T47D (cell line): ENCODE results near the gene DSE.

Experiments
- DNase-seq, 2 experiments: peaks; one replicate each; pipeline versions ENCODE4 v3.0.0 to v3.0.0-alpha.2; 2011 to 2012; ENCODE audit warnings: low read depth in 1 of 2, low spot score in 1 of 2
- JUND ChIP-seq: IDR thresholded peaks from 2 replicates; pipeline ENCODE4 v1.6.1; 2012; ENCODE audit warnings: low read depth
- in situ Hi-C: cut with HindIII; loops from 2 replicates; pipeline ENCODE4 v1.10.0; 2016; ENCODE audit warnings: low sequenced_read_pairs, low pct_unique_long_range_greater_than_20kb

DSE gene

GRCh38 chr6:116467514-116467913 lies 96.8 kb downstream of the DSE start:
- DNase-seq: no peak
- TF ChIP-seq JUND: no peak
- in situ Hi-C loops: no loop called here

GRCh38 chr6:116468293-116468692 lies 97.5 kb downstream of the DSE start:
- in situ Hi-C loops: no loop called here
- no peak for DNase-seq
- no peak for TF ChIP-seq JUND

GRCh38 chr6:116471531-116471930 lies 100.8 kb downstream of the DSE start:
- in situ Hi-C loops: no loop called here
- TF ChIP-seq JUND: no peak
- no peak for DNase-seq

GRCh38 chr6:116472706-116473105 lies 102.0 kb downstream of the DSE start:
- no peak for DNase-seq

GRCh38 chr6:116475141-116475540 lies 104.4 kb downstream of the DSE start:
- in situ Hi-C loops: no loop called here
- no peak for TF ChIP-seq JUND
- no peak for DNase-seq

More at GRCh38 chr6:116472706-116473105, 102.0 kb downstream of the DSE start:
- in situ Hi-C loops: no loop called here
- no peak for TF ChIP-seq JUND

GRCh38 chr6:116476002-116476678 lies 105.4 kb downstream of the DSE start:
- DNase-seq: no peak
- TF ChIP-seq JUND: no peak
- in situ Hi-C loops: no loop called here

GRCh38 chr6:116482780-116483179 lies 112.0 kb downstream of the DSE start:
- in situ Hi-C loops: no loop called here
- no peak for TF ChIP-seq JUND
- DNase-seq: no peak

- DNase-seq: no peak
- in situ Hi-C loops: no loop called here
- TF ChIP-seq JUND: no peak
Measured at GRCh38 chr6:116483616-116484015, 112.9 kb downstream of the DSE start.

- no peak for TF ChIP-seq JUND
- DNase-seq: no peak
- in situ Hi-C loops: no loop called here
Measured at GRCh38 chr6:116485559-116486184, 114.9 kb downstream of the DSE start.

GRCh38 chr6:116491610-116492330 lies 121.0 kb downstream of the DSE start:
- no peak for TF ChIP-seq JUND
- no peak for DNase-seq
- in situ Hi-C loops: no loop called here

- DNase-seq: no peak
- in situ Hi-C loops: no loop called here
- no peak for TF ChIP-seq JUND
Measured at GRCh38 chr6:116492331-116493067, 121.8 kb downstream of the DSE start.
